HG03460 (cell line): ENCODE data around the gene ZNF181.

ENCODE experiments used
- ATAC-seq: cut with Tn5 transposase; IDR thresholded peaks from one replicate; pipeline ENCODE4 v1.9.1; 2021; ENCODE audit not compliant: unreplicated experiment

Gene ZNF181

GRCh38 chr19:34757441-34757840 is 23.4 kb downstream of the ZNF181 start:
- ATAC-seq = no peak

GRCh38 chr19:34759218-34759917 is 25.3 kb downstream of the ZNF181 start:
- ATAC-seq = no peak

GRCh38 chr19:34766386-34766785 is 32.3 kb downstream of the ZNF181 start:
- no peak for ATAC-seq

GRCh38 chr19:34767951-34768350 is 33.9 kb downstream of the ZNF181 start:
- ATAC-seq = no peak

GRCh38 chr19:34772697-34773554 is 38.9 kb downstream of the ZNF181 start, which contains the start of gene ZNF599:
ZNF599 (minus strand) TSS chr19:34773215; CDS start chr19:34772841, 374 bp downstream.
- peak; percentile 96 for ATAC-seq

- no peak for ATAC-seq
Measured at GRCh38 chr19:34773555-34773864, 39.5 kb downstream of the ZNF181 start.

- no peak for ATAC-seq
Measured at GRCh38 chr19:34774857-34775256, 40.8 kb downstream of the ZNF181 start.

GRCh38 chr19:34778342-34778741 is 44.3 kb downstream of the ZNF181 start:
- ATAC-seq = no peak

- no peak for ATAC-seq
Measured at GRCh38 chr19:34779652-34780051, 45.6 kb downstream of the ZNF181 start.

- ATAC-seq = no peak
Measured at GRCh38 chr19:34786236-34786635, 52.2 kb downstream of the ZNF181 start.

GRCh38 chr19:34787059-34787824 is 53.2 kb downstream of the ZNF181 start:
- no peak for ATAC-seq

GRCh38 chr19:34788074-34788473 is 54.0 kb downstream of the ZNF181 start:
- no peak for ATAC-seq

GRCh38 chr19:34793565-34793964 is 59.5 kb downstream of the ZNF181 start:
- no peak for ATAC-seq

GRCh38 chr19:34794066-34794960 is 60.3 kb downstream of the ZNF181 start:
- no peak for ATAC-seq
